Fibroblast of villous mesenchyme (primary cell): Measurements from ENCODE around the gene HPS1. TPM values are rescaled to one million over a fixed set of nuclear protein-coding genes. Genes with fewer than 3 reads are reported as not detected.
A peak's percentile ranks its signal among the peaks of the same experiment; 100 is the strongest.

Source experiments
- DNase-seq: peaks from one replicate; pipeline ENCODE4 v3.0.0-alpha.2; 2010; ENCODE audit warnings: low read depth
- H3K4me3 ChIP-seq: 2 replicates; pipeline ENCODE4 v1.5.1; 2011; ENCODE audit warnings: low read depth, mild to moderate bottlenecking, low read length
- CTCF ChIP-seq: IDR thresholded peaks from 2 replicates; pipeline ENCODE4 v1.5.1; 2012; ENCODE audit warnings: low read depth, mild to moderate bottlenecking, low read length; ENCODE audit not compliant: insufficient read depth
- total RNA-seq: library from RNA; depleted of rRNA; stranded (reverse); fragments of >200 nt; gene quantifications from 2 replicates; pipeline ENCODE4 v1.2.3, GENCODE V29; 2012

The HPS1 gene
- total RNA-seq, 1 donor = 43.2 TPM

- no peak for TF ChIP-seq CTCF
- no peak overlapping the region for H3K4me3 ChIP-seq
- peak; percentile 61 for DNase-seq
Observed at GRCh38 chr10:98400482-98400881, 46.3 kb downstream of the HPS1 start.

GRCh38 chr10:98399784-98400183, 47.0 kb downstream of the HPS1 start:
- TF ChIP-seq CTCF = no peak
- no peak overlapping the region for H3K4me3 ChIP-seq
- DNase-seq = no peak

- no peak overlapping the region for H3K4me3 ChIP-seq
- TF ChIP-seq CTCF = no peak
Observed at GRCh38 chr10:98397089-98397600, 49.6 kb downstream of the HPS1 start.

GRCh38 chr10:98396096-98397063, 50.4 kb downstream of the HPS1 start:
- DNase-seq = no peak
- H3K4me3 ChIP-seq = no peak overlapping the region
- no peak for TF ChIP-seq CTCF

More at GRCh38 chr10:98397089-98397600, 49.6 kb downstream of the HPS1 start:
- no peak for DNase-seq

GRCh38 chr10:98394851-98395440, 51.8 kb downstream of the HPS1 start:
- DNase-seq = no peak
- no peak overlapping the region for H3K4me3 ChIP-seq
- no peak for TF ChIP-seq CTCF

GRCh38 chr10:98391578-98391991, 55.1 kb downstream of the HPS1 start:
- no peak overlapping the region for H3K4me3 ChIP-seq
- DNase-seq = no peak
- TF ChIP-seq CTCF = no peak
